Fibroblast of upper back skin (primary cell): ENCODE measurements around the gene ZDHHC17.
"Not testable (repeated sequence)": the region's sequence is repeated elsewhere in the genome, so short reads cannot be mapped to it uniquely, and the experiment has no call there.

ENCODE experiments used
- DNase-seq: peaks from one replicate; pipeline ENCODE4 v3.0.0-alpha.2; 2013

ZDHHC17 gene, protein sequence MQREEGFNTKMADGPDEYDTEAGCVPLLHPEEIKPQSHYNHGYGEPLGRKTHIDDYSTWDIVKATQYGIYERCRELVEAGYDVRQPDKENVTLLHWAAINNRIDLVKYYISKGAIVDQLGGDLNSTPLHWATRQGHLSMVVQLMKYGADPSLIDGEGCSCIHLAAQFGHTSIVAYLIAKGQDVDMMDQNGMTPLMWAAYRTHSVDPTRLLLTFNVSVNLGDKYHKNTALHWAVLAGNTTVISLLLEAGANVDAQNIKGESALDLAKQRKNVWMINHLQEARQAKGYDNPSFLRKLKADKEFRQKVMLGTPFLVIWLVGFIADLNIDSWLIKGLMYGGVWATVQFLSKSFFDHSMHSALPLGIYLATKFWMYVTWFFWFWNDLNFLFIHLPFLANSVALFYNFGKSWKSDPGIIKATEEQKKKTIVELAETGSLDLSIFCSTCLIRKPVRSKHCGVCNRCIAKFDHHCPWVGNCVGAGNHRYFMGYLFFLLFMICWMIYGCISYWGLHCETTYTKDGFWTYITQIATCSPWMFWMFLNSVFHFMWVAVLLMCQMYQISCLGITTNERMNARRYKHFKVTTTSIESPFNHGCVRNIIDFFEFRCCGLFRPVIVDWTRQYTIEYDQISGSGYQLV

DNA sequence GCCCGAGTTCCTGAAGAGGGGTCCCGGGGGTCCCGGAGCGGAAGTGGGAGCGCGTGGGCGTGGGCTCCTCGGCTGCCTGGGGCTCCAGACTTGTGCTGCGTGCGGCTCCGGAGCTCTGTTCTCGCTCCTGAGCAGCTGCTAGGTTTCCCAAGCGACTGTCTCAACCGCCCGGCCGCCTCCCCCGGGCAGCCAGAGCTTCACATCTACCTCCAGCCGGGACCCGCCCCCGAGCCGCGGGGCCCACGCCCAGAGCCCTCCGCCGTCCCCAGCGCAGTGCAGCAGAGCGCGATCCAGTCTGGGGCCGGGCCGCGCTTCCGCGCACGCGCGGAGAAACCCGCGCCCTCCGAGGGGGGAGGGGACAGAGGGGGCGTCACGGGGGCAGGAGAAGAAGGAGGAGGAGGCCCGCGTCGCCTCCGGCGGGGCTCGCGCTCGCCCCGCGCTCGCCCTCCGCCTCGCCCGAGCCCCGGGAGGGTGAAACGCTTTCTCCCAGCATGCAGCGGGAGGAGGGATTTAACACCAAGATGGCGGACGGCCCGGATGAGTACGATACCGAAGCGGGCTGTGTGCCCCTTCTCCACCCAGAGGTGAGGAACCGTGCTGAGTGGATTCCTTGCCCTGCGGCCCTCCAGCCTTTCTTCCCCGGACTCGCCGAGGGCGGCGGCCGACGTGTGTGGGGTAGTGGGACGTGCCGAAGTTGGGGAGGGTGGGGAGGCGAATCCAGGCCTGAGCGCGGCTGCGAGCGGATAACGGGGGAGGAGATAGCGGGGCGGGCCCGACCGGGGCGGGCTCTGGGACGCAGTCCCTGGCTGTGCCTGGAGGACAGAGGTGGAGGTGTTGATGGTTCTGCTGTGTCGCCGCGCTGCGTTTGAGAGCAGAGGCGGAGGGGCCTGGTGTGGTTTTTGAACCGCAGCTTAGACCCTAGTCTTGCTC is at the start of gene ZDHHC17:
Gene ZDHHC17, plus strand, starts transcription at position 370 of the 930 bp plus-strand sequence. Its CDS starts 122 bp downstream, at position 492.
- peak; percentile 94 for DNase-seq

DNA sequence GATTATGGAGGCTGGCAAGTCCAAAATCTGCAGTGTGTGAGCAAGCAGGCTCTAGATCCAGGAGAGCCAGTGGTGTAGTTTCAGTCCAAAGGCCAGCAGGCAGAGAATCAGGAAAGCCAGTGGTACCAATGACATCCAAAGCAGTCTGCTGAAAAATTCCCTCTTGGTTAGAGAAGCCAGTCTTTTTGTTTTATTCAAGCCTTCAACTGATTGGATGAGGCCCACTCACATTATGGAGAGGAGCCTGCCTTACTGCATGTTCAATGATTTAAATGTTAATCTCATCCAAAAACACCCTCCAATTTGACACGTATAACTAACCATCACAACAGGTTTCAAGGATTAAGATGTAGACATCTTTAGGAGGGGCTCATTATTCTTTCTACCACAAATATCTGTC is 49.5 kb upstream of the ZDHHC17 start:
- DNase-seq = no peak

DNA sequence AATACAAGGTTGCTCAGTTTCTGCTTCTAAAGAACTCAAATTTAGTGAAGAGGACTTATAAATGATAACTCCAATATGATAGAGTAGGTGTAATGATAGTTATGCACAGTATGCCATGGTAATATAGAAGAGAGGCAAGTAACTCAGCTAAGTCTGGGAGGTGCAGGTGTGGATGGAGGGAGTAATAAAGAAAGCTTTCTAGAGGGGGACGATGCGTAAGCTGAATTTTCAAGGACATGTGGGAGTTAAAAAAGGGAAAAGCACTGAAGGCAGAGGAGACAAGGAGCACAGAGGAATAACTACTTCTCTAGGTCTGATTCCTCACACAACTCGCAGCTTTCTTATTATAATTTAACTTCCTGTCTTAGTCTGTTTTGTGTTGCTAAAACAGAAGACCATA is 49.1 kb upstream of the ZDHHC17 start:
- no peak for DNase-seq

DNA sequence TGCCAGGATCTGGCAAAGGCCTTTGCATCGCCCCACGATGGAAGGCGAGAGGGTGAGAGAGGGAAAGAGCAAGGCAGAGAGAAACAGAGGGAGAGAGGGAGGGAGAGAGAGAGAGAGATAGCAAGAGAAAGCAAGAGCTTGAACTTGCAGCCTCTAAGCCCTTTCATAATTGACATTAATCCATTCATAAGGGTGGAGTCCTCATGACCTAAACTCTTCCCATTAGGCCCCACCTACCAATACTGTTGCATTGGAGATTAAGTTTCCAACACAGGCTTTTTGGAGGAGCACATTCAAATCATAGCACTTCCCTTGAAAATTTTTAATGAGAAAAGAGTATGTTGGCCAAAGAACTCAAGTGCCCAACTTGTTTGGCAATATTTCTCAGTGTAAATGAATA is 48.6 kb upstream of the ZDHHC17 start:
- DNase-seq = no peak

DNA sequence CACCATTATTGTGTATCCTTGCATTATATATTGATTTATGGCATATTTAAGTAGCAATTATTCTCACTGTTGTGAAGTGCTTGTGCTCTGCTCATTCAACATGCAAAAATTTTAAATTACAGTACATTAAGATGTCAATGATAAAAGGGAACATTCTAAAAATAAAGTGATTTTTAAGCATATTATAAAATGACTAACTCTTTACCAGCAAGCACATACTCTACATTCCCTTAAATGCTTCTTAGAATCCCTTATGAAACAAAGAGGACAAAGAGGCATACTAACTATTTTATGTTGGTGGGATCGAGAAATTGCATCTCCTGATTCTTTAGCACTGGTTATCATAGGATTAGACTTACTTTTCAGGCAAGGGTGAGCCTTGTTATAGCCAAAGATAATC is 46.6 kb upstream of the ZDHHC17 start:
- peak; percentile 24 for DNase-seq

DNA sequence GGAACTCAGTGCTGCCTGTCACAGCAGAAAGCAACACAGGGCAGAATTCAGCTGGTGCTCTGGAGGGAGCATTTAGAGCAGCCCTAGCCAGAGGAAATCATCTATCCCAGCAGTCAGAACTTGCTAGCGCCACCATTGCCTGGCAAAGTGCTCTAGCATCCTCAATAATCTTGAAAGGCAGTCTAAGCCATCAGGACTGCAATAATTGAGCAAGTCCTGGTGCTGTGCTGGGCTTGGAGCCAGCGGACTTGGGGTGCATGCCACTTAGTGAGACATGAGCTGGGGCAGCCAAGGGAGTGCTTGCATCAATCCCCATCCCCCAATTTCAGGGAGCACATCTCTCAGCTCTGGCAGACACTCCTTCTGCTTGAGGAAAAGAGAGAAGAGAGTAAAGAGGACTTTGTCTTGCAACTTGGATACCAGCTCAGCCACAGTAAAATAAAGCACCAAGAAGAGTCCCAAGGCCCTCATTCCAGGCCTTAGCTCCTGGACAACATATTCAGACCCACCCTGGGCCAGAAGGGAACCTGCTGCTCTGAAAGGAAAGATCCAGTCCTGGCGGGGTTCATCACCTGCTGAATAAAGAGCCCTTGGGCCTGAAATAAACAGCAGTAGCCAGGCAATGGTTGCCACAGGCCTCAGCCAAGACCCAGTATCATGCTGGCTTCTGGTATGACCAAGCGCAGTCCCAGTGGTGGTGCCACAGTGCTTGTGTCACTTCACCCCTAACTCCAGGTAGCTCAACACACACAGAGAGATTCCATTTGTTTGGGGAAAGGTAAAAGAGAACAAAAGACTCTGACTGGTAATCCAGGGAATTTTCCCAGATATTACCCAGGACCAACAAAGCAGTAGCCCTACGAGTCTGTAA is 44.5 kb upstream of the ZDHHC17 start:
- peak; percentile 75 for DNase-seq

DNA sequence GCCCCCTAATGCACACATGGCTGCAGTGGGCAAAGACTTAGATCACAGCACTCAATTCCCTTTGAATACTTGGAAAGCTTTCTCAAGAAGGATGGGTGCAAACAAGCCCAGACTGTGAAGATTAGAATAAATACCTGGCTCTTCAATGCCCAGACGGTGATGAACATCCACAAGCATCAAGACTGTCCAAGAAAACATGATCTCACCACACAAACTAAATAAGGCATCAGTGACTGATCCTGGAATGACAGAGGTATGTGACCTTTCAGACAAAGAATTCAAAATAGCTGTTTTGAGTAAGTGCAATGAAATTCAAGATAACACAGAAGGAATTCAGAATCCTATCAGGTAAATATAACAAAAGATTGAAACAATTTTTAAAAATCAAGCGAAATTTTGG is 43.8 kb upstream of the ZDHHC17 start:
- peak; percentile 87 for DNase-seq

DNA sequence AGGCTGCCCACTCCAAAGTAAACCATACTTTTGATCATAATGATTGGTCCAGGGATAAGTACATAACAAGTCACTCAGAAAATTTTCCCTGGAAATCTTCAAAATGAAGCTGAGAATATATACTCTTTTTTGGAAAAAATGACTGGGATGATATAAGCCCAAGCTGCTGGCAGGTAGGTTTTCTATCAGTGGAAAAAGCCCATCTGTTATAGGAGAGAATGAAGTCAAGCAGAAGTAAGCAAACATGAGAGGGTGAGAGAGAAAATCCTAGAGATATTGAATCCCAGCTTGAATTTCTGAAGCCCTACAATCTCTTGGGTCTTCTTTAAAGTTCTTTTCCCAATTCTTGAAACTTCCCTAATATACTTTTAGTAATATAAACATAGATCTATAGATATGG is 37.3 kb upstream of the ZDHHC17 start:
- no peak for DNase-seq

DNA sequence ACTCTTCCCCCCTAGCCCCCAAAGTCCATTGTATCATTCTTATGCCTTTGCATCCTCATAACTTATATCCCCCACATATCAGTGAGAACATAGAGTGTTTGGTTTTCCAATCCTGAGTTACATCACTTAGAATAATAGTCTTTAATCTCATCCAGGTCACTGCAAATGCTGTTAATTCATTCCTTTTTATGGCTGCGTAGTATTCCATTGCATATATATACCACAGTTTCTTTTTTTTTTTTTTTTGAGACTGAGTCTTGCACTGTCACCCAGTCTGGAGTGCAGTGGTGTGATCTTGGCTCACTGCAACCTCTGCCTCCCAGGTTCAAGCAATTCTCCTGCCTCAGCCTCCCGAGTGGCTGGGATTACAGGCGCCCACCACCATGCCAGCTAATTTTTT is 31.7 kb upstream of the ZDHHC17 start:
- not testable (repeated sequence) for DNase-seq

DNA sequence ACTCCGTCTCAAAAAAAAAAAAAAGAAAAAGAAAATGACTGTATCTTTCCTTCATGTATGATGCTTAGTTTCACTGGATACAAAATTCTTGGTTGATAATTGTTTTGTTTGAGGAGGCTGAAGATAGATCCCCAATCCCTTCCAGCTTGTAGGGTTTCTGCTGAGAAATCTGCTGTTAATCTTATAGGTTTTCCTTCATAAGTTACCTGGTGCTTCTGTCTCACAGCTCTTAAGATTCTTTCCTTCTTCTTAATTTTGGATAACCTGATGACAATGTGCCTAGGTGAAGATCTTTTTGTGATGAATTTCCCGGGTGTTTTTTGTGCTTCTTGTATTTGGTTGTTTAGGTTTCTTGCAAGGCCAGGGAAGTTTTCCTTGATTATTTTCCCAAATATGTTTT is 26.2 kb upstream of the ZDHHC17 start:
- not testable (repeated sequence) for DNase-seq

DNA sequence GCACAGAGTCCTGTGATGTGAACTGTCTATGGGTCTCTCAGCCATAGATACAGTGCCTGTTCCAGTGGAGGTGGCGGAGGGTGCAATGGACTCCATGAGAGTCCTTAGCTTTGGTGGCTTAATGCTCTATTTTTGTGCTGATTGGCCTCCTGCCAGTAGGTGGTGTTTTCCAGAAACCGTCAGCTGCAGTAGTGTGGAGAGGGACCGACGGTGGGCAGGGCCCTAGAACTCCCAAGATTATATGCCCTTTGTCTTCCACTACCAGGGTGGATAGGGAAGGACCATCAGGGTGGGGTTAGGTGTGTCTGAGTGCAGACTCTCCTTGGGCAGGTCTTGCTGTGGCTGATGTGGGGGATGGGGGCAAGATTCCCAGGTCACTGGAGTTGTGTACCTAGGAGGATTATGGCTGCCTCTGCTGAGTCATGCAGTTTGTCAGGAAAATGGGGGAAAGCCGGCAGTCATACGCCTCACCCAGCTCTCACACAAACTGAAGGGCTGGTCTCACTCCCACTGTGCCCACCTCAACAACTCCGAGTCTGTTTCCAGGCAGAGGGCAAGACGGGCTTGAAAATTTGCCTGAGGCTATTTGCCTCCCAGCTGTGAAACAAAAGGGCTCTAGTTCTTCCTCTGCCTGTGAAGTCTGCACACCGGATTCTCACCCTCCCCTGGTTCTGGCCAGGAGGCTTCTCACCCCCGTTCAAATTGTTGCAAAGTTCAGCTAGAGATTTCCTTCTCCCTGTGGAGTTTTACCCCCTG is 24.9 kb upstream of the ZDHHC17 start:
- no peak for DNase-seq

DNA sequence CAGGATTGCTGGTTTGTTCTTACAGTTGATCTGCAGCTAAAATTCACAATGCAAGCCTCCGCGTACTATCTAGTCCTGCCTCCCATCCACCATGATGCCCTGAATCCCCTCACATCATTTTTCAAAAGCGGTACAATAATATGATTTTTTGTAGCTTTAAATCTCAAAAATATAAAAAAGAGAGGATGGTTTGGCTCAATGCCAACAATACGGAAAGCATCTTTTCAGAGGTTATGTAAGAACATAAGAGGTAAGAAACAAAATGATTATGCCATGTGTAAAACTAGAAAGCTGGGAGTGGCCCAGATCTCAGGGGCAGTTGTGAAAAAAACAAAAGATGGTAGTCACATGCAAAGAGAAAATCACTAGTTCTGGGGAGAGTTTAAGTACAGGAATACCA is 24.0 kb upstream of the ZDHHC17 start:
- no peak for DNase-seq

DNA sequence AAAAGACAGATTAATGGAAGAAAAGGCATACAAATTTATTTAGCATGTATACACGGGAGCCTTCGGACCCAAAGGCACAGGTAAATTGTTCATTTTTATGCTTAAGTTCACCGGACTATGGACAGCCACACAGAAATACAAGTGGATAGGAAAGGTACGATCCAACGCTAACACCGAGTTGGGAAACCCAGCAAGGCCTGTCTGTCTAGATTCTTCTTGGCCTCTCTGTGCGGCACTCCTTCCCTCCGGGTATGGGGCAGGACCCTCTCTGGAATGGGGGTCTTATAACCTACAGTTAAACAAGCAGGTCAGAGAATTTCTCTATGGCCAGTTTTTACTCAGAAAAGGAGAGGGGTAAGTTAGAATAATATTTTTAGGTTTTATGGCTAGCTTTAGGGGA is 23.4 kb upstream of the ZDHHC17 start:
- DNase-seq = no peak

DNA sequence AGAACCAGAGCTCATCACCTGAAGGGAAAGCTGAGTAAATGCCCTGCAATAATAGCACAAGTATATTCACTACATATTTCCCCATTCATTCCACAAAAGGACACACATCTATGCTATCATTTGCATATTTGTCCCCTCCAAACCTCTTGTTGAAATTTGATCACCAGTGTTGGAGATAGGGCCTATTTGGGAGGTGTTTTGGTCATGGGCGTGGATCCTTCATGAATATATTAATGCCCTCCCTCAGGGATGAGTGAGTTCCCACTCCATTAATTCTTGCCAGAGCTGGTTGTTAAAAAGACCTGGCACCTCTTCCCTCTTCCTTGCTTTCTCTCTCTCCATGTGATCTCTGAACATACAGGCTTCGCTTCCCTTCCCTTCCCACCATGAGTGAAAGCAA is 18.6 kb upstream of the ZDHHC17 start:
- no peak for DNase-seq

DNA sequence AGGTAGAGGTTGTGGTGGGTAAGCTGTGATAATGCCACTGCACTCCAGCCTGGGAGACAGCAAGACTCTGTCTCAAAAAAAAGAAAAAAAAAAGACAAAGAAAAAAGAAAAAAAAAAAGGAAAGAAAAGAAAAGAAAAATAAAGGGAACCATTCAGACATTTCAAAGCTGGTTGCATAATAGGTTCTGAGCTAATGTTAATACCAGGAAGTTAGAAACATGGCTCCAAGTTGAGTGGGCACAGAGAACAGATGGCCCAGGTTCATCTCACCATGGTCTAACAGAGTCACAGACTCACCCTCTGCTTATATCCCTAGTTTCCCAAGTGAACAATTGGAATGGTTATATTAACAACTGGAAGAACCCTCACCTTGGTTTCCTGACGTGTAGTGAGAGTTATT is 17.4 kb upstream of the ZDHHC17 start:
- DNase-seq = no peak

DNA sequence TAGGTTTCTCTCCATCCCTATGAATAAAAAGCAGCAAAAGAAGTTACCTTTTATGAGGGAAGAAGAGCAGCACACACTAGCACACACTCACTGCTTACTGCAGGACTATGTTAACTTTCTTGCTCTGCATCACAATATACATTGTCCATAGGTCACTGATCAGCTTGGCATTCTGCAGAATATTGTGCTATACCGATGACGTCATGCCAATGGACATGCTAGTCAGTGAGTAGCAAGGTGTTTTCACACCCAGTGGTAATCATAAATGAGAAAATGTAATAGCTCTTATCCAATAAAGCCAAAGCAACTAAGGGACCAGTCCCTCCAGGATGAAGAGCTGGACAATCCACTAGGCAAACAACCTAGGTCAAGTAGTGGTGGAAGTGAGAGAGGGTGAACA is 16.7 kb upstream of the ZDHHC17 start:
- no peak for DNase-seq

DNA sequence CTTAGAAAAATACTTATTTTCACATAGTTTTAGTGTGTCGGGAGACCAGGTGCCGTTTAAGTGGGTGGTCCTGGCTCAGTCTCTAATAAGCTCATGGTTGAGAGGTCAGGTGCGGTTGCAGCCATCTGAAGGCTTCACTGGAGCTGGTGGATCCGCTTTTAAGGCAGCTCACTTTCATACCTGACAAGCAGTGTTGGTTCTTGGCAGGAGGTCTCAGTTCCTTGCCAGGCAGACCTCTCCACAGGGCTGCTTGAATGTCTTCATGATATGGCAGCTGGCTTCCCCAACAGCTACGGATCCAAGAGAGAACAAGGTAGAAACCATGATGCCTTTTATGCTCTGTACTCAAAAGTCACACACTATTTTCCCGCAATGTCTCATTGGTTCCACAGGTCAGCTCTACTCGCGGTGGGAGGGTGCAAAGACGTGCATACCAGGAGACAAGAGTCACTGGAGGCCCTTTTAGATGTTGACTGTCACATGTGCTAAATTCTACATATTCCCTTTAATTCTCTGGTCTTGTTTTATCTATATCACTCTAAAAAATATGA is 8.0 kb upstream of the ZDHHC17 start:
- DNase-seq = no peak

DNA sequence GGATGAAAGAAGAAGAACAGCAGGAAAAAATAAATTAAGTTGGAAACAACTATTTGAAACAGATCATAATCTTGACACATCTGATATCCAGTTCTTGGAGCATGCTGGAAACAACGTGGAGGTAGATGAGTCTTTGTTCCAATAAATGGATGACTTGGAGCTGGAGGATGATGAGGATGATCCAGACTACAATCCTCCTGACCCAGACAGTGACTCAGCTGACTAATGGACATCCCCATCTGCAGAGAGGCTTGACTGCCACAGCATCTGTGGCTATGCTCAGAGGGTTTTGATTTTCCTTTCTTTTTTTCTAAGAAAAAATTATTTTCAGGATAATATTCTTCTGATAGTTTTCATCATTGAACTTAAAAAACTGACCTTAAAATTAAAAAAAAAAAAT is 6.2 kb upstream of the ZDHHC17 start:
- peak; percentile 72 for DNase-seq

DNA sequence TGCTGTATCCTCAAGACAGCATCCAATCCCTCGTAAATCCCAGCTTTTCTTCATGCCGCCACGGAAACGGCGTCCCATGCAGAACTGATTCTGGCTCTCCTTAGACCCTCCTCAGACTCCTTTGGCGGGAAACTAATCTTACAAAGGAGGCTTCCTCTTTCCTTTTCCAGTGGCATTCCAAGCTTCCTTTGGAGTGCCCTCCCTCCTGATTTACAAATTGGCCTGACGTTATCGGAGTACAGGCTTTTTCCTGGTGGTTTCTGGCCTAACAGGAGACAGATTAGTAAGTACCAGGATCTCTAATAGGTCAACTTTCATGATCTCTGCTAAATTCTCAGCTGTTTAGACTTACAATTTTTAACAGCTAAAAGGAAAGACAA is 1.3 kb upstream of the ZDHHC17 start:
- no peak for DNase-seq

DNA sequence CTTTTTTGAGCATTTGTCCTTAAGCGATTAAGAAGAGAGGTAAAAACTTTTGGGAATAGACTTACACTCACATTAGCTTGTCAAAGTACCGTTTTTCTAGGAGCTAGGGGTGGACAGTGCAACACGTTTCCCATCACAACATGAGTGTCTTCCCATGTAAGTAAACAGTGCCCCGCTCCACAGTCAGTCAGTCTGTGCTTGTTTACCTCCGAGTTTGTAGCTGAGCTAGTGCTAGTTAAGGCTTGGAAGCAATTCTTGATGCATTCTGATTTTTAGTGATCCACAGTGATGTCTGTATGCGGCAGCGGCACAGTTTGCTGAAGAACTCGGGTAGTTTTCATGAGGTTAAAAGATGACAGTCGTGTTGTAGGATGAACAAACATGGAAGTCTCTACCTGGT is 941 bp downstream of the ZDHHC17 start:
- no peak for DNase-seq

DNA sequence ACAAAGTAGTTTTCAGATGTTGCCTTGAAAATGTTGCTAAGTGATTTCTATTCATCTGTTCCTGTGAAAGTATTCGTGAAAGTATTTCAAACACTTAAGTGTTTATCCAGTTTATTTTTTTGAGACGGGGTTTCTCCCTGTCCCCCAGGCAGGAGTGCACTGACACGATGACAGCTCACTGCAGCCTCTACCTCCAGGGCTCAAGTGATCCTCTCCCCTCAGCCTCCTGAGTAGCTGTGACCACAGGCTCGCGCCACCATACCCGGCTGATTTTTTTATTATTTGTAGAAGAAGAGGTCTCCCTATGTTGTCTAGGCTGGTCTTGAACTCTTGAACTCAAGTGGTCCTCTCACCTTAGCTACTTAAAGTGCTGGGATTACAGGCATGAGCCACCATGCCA is 1.7 kb downstream of the ZDHHC17 start:
- DNase-seq = no peak

DNA sequence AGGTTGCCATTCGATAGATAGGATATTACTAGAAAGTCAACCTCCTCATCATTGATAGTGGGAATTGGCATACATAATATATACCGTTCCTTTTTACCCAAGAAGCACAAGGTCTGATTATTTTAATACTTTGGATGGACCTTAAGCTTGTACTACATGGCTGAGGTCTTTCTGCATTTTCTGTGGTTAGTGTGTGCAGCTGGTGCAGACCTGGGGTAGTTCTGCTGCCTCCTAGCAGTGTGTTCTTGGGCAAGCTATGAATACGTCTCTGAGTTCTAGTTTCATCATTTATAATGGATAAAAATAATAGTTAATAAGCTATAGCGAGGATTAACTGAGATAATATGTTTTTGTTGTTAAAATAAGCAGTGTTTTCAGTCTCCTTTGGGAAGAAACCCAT is 2.2 kb downstream of the ZDHHC17 start:
- no peak for DNase-seq
